Stimulated activated CD4-positive, alpha-beta T cell treated with anti-CD3 and anti-CD28 coated beads, Interleukin-4, amount 100 ng/mL, for 48 hours (primary cell): ENCODE data around the gene WHRN.

Experiments used
- DNase-seq, 2 donors: peaks; one replicate each; pipeline ENCODE4 v3.0.0-alpha.2; 2020; ENCODE audit warnings: low read depth in 2 of 2

Gene WHRN

DNA sequence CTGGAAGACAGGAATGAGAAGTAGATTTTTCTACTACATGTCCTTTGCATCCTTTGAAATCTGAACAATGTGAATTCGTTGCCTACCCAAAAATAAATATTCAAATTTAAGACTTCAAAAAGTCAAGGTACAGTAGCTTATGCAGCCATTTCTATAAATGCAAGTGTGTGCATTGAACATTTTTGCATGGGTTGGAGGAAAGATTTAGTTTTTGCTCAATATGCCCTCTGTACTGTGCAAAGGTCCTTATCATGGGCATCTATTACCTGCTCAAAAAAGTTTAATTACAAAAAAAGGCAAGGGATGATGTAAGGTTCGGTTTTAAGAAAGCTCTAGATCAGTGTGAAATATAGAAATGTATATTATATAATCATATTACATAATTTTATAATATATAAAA is 140.1 kb downstream of the WHRN start:
- no peak for DNase-seq

GRCh38 chr9:114364134-114365041 is 140.9 kb downstream of the WHRN start:
- no peak for DNase-seq

DNA sequence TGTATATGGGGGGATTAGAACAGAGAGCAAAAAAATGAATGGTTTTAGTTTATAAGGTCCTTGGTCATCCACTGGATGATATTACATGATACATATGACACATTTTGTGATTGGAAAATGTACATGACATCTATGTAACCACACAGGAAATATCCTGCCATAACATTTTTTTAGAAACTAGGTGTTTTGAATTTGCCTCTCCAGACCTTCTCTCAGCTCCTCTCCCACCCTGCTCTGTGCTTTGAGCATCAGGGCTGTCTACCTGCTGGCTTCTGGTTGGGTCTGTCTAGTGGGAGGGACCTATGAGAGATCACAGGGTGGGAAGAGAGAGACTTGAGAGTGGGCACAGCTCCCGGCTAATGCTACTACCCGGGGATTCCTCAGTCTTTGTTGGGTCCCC is 141.8 kb downstream of the WHRN start:
- DNase-seq, result no peak

DNA sequence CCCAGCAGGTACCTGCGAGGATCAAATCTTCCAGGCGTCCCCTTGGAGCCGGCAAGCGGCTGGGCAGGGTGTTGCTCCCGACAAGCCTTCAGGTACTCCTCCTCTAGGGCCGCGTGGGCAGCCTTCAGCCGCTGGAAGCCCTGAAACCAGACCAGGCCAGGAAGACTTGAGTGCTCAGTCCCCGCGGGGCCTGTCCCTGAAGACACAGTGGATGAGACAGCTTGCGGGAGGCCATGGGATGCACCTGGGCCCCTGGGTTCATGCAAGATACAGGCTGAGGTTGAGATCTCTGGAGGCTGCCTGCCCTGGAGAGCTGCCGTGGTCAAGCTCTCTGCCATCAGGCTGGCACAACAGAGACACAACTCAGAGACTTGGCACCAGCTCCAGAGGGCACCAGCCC is 142.9 kb downstream of the WHRN start:
- no peak for DNase-seq

- DNase-seq, result no peak
Observed at GRCh38 chr9:114361542-114361941, 143.7 kb downstream of the WHRN start.

DNA sequence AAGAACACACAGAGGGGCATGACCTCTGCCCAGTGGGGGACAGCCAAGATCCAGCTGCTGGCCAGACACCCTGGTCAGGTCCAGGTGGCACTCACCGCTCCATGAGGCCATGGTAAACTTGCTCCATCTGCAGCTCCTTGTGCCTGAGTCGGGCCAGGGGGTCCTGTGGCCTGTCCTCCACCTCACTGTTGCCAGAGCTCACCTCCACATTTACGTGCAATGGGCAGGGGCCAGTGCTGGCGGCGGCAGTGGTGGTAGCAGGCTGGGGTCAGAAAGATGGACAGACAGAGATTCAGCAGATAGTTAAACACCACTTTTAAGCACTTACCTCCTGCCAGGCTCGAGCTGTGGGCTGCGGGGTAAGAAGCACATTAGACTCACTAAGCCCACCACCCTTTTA is 145.5 kb downstream of the WHRN start:
- DNase-seq, result no peak

DNA sequence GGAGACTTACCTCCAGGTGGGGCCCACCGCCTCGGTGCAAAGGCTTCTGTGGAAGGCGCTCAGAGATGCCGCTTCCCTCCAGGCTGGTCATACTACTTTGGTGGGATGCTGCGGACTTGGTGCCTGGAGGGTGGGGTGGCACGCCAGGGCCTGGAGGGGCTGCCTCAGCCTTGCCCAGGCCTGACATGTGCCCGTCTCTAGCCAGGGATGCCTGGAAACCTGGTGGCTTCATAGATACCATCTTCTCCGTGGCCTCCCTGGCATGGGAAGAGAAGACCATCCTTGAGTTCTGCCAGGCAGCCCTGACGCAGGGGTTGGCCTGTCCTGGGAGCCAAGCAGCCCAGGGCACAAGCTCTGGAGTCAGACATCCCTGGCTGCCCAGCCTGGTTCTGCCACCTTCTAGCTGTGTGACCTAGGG is 147.4 kb downstream of the WHRN start:
- no peak for DNase-seq

GRCh38 chr9:114357360-114357759 is 147.9 kb downstream of the WHRN start:
- DNase-seq, result no peak

- DNase-seq, result no peak
Observed at GRCh38 chr9:114356792-114357191, 148.5 kb downstream of the WHRN start.

- no peak for DNase-seq
Observed at GRCh38 chr9:114355821-114356220, 149.5 kb downstream of the WHRN start.
